HEK293T (cell line): ENCODE measurements around the gene RBFOX1.

ENCODE experiments used
- CTCF ChIA-PET: fragments of 350-600 bp; formaldehyde crosslinking; extraction: SDS; loops from one replicate; lab custom pipeline; 2021; ENCODE audit warnings: antibody characterized with exemption, inconsistent platforms; lab: Yijun Ruan, JAX
- POLR2A ChIA-PET: fragments of 350-600 bp; formaldehyde crosslinking; extraction: SDS; loops from one replicate; lab custom pipeline; 2020; ENCODE audit warnings: antibody characterized with exemption, inconsistent platforms; lab: Yijun Ruan, JAX
- DNase-seq: peaks from one replicate; pipeline ENCODE4 v3.0.0; 2012; ENCODE audit warnings: mixed read lengths; ENCODE audit errors: extremely low spot score
- ARNT ChIP-seq: fragments of 450-650 bp; IDR thresholded peaks from 2 replicates; pipeline ENCODE4 v1.6.1; 2017; ENCODE audit warnings: mild to moderate bottlenecking
- BHLHE40 ChIP-seq: fragments of 450-650 bp; IDR thresholded peaks from 2 replicates; pipeline ENCODE4 v1.6.1; 2016; ENCODE audit warnings: mild to moderate bottlenecking, moderate library complexity, borderline replicate concordance
- CTBP1 ChIP-seq: fragments of 450-650 bp; IDR thresholded peaks from 2 replicates; pipeline ENCODE4 v1.6.1; 2016; ENCODE audit warnings: borderline replicate concordance
- ELF4 ChIP-seq: fragments of 450-650 bp; IDR thresholded peaks from 2 replicates; pipeline ENCODE4 v1.6.1; 2017; ENCODE audit warnings: antibody characterized with exemption
- FOXA1 ChIP-seq: fragments of 450-650 bp; IDR thresholded peaks from 2 replicates; pipeline ENCODE4 v1.6.1; 2016; ENCODE audit warnings: mild to moderate bottlenecking
- FOXK2 ChIP-seq: fragments of 450-650 bp; IDR thresholded peaks from 2 replicates; pipeline ENCODE4 v1.6.1; 2016; ENCODE audit warnings: mild to moderate bottlenecking
- FOXM1 ChIP-seq: fragments of 450-650 bp; IDR thresholded peaks from 2 replicates; pipeline ENCODE4 v1.6.1; 2017; ENCODE audit warnings: mild to moderate bottlenecking, borderline replicate concordance
- HDGF ChIP-seq: fragments of 450-650 bp; IDR thresholded peaks from 2 replicates; pipeline ENCODE4 v1.6.1; 2017; ENCODE audit warnings: antibody characterized with exemption, borderline replicate concordance
- L3MBTL2 ChIP-seq: fragments of 450-650 bp; conservative IDR thresholded peaks from 2 replicates; pipeline ENCODE4 v1.6.1; 2016; ENCODE audit warnings: mild to moderate bottlenecking
- LEF1 ChIP-seq: fragments of 450-650 bp; IDR thresholded peaks from 2 replicates; pipeline ENCODE4 v1.6.1; 2017; ENCODE audit warnings: mild to moderate bottlenecking, borderline replicate concordance
- NFRKB ChIP-seq: fragments of 450-650 bp; IDR thresholded peaks from 2 replicates; pipeline ENCODE4 v1.6.1; 2016; ENCODE audit warnings: mild to moderate bottlenecking, moderate library complexity
- SP1 ChIP-seq: fragments of 450-650 bp; IDR thresholded peaks from 2 replicates; pipeline ENCODE4 v1.6.1; 2017
- SUZ12 ChIP-seq: fragments of 450-650 bp; IDR thresholded peaks from 2 replicates; pipeline ENCODE4 v1.6.1; 2016; ENCODE audit warnings: mild to moderate bottlenecking
- TARDBP ChIP-seq: fragments of 450-650 bp; IDR thresholded peaks from 2 replicates; pipeline ENCODE4 v1.6.1; 2016
- ZNF384 ChIP-seq: fragments of 450-650 bp; IDR thresholded peaks from 2 replicates; pipeline ENCODE4 v1.6.1; 2016
- TF ChIP-seq, protein P1 (sequence below): fragments of 450-650 bp; IDR thresholded peaks from 2 replicates; pipeline ENCODE4 v1.6.1; 2016

RBFOX1 gene

DNA sequence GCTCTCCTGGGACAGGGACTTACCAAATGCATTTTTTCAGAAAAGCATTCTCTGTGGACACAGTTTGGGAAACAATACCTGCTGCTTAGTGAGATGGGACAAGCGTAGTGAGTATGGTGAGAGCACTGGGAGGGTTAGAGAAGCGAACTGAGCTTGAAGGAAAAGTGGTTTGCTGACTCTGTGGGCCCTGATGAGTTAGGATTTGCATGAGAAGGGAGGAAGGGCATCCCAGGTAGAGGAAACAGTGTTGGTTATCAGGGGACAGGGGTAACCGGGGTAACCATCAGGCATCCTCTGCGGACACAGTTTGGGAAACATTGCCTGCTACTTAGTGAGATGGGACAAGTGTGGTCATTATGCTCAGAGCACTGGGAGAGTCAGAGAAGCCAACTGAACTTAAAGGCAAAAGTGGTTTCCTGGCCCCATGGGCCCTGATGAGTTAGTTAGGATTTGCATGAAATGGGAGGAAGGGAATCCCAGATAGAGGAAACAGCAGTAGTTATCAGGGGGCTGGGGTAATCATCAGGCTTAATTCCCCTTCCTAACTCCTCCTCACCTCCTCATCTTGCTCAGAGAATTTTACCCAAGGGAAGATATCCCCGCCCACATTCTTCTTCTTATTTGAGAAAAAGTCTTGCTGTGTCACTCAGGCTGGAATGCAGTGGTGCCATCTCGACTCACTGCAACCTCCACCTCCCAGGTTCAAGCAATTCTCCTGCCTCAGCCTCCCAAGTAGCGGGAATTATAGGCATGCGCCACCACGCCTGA is 319.3 kb downstream of the RBFOX1 start:
- ChIA-PET POLR2A (no interaction called here), CTCF (no interaction called here)
- no peak for TF ChIP-seq SUZ12
- no peak for TF ChIP-seq ZNF384
- no peak for TF ChIP-seq FOXM1
- TF ChIP-seq TARDBP, result no peak
- TF ChIP-seq SP1, result no peak
- TF ChIP-seq HDGF, result no peak
- TF ChIP-seq CTBP1, result no peak
- TF ChIP-seq NFRKB, result no peak
- TF ChIP-seq FOXA1, result no peak
- no peak for TF ChIP-seq BHLHE40
- TF ChIP-seq, protein P1, sequence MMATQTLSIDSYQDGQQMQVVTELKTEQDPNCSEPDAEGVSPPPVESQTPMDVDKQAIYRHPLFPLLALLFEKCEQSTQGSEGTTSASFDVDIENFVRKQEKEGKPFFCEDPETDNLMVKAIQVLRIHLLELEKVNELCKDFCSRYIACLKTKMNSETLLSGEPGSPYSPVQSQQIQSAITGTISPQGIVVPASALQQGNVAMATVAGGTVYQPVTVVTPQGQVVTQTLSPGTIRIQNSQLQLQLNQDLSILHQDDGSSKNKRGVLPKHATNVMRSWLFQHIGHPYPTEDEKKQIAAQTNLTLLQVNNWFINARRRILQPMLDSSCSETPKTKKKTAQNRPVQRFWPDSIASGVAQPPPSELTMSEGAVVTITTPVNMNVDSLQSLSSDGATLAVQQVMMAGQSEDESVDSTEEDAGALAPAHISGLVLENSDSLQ, result no peak
- TF ChIP-seq LEF1, result no peak
- DNase-seq, result no peak

DNA sequence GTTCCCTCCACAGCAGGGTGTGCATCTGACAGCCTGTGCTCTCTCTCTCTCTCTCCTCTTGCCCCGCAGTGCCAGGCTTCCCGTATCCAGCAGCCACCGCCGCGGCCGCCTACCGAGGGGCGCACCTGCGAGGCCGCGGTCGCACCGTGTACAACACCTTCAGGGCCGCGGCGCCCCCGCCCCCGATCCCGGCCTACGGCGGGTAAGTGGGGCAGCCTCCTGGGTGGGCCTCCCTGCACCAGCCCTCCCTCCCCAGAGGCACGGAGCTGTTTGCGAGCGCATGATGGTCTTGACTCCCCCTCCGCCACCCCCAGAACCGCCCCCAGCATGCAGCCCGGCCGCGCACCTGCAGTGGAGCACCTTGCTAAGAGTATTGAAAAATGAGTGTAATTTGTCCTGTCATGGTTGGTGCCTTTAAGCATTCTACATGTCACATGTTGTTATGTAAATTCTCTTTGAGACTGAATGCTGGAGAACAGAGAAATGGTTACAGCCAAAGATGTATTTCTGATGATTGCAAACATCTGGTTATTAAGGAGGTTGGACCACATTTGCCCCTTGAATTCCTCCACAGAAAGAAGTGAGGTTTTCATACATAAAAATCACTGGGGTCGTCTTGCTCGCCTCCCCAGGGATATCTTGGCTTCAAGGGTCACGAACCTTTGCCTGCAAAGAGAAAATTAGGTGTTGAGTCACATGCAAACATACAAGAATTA is 321.3 kb downstream of the RBFOX1 start:
- ChIA-PET CTCF (no interaction called here), POLR2A (no interaction called here)
- TF ChIP-seq, protein P1, result no peak
- TF ChIP-seq FOXM1, result no peak
- TF ChIP-seq FOXA1, result no peak
- no peak for TF ChIP-seq NFRKB
- no peak for TF ChIP-seq FOXK2
- no peak for TF ChIP-seq ZNF384
- TF ChIP-seq ELF4, result no peak
- no peak for TF ChIP-seq TARDBP
- DNase-seq, result no peak

DNA sequence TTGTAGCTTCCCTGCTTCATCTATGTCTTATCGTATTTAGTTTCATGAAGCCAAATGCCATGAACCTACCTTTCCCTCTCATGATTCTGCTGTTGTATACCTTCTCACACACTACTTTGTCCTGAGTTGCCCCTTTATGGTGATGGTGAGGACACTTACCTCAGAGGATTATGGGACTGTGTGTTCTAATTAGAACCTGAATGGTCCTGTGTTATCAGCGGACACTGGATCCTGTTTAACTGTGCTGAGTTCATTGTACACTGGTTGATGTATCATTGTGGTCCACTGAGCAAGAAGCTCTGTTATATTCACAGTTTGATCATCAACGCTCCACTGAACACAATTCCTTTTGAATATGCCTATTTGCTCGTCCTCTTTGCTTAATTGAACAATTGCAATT is 343.0 kb downstream of the RBFOX1 start:
- ChIA-PET POLR2A (no interaction called here), CTCF (no interaction called here)
- TF ChIP-seq FOXM1, result no peak
- TF ChIP-seq NFRKB, result no peak
- no peak for TF ChIP-seq SUZ12
- TF ChIP-seq L3MBTL2, result no peak
- no peak for TF ChIP-seq ARNT
- no peak for TF ChIP-seq ZNF384
- no peak for TF ChIP-seq CTBP1
- TF ChIP-seq ELF4, result no peak
- no peak for TF ChIP-seq FOXK2
- TF ChIP-seq, protein P1, result no peak
- TF ChIP-seq FOXA1, result no peak
- TF ChIP-seq BHLHE40, result no peak
- TF ChIP-seq HDGF, result no peak
- TF ChIP-seq TARDBP, result no peak
- no peak for TF ChIP-seq LEF1
- no peak for TF ChIP-seq SP1
- DNase-seq, result no peak

DNA sequence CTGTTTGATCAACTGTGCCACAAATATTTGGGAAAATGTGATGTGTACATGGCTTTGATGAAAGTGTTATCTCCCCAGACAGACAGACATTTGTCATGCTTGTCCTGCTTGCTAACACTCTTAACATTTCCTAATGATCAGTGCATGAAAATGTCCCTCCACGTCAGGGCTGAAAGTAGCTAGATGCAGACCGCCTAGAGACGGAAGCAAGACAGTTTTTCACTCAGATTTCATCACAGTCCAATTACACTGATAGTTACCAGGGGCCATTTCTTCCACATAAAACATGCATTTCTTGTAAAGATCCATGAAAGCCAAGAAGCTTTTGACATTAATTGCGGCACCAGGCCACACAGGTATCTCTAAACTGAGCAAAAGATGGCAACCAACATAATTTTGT is 347.7 kb downstream of the RBFOX1 start:
- DNase-seq, result no peak
- TF ChIP-seq HDGF, result no peak
- POLR2A ChIA-PET, result no interaction called here
- CTCF ChIA-PET, result no interaction called here

DNA sequence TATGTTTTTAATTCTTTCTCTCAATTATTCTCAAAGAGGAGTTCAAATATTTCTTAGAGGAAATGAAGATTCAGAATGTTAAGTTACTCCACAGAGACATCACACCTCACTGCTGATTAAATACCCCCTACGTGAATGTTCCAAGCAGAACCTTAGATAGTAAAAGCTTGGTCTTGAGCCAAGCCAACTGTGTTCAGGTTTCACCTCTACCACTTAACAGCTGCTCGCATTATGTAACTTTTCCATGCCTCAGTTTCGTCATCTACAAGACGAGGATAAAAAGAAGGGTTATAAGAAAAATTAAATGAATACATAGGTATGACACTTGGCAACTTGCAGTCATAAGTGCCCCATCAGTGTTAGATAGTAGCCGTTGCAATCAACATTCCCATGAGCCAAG is 356.2 kb downstream of the RBFOX1 start:
- no peak for DNase-seq
- TF ChIP-seq FOXA1 (no peak), SP1 (no peak), ELF4 (no peak), ZNF384 (no peak), TARDBP (no peak), FOXM1 (no peak), FOXK2 (no peak), CTBP1 (no peak)
- ChIA-PET POLR2A (no interaction called here), CTCF (no interaction called here)

DNA sequence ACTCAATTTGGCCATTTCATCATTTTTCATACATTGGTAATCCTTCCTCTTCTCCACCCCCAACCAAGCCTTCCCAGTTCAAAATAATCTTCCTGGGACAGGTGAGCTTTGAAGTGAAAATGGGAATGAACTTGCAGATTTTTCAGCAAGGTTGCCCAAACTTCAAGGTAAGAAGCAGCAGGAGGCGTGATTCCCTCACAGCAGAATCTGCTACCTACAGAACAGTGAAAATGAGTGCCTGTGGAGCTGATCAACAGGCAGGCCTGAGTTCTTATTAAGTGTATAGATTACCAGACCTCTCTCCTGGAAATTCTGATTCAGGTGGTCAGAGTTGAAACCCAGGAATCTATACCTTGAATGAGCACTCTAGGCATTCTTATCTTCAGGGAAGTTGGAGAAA is 356.6 kb downstream of the RBFOX1 start:
- ChIA-PET CTCF (no interaction called here), POLR2A (no interaction called here)
- no peak for DNase-seq
- TF ChIP-seq LEF1, result no peak
- no peak for TF ChIP-seq ZNF384
- TF ChIP-seq CTBP1, result no peak
- TF ChIP-seq HDGF, result no peak
- no peak for TF ChIP-seq TARDBP
- no peak for TF ChIP-seq ARNT
- no peak for TF ChIP-seq L3MBTL2
- no peak for TF ChIP-seq SUZ12
- TF ChIP-seq FOXA1, result no peak
- TF ChIP-seq FOXK2, result no peak
- no peak for TF ChIP-seq SP1
- TF ChIP-seq BHLHE40, result no peak
- no peak for TF ChIP-seq ELF4
- TF ChIP-seq NFRKB, result no peak
- no peak for TF ChIP-seq FOXM1
- TF ChIP-seq, protein P1, result no peak
